ENCODE measurements around the gene E2F8.

DNA sequence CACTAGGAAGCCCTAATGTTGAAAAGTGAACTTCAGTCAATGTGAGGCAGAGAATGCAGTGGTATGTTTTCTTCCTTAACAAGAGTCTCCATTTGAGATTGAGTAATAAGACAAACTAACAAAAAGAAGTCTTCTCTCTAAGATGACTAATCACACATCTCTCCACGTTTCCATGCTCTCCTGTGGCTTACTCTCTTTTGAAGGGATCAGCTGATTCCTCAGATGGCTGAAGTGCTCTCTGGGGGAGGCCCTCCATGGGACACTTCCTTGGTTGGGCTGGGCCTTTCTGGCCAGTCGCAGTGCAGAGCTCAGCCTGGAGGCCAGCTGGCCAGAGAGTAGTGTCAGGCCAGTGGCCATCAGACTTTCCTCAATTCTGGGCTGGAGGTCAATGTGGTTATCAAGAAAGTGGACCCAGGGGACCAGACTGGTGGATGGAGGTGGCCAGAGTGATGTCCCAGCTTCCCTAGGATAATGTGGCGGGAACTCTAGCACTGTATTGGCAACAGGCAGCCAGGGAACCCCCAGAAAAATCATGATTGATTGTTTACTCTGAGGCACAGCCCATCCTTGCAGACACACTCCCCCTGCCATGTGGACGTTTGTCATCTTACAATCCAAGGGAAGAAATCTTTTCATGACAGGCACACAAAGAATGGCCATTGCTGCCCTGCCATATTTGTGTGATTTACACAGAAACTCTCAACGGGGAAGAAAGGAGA, 53.5 kb downstream of the E2F8 start:
- no peak for TF ChIP-seq RAD21 (IDR thresholded peaks at IDR 0.05; ENCODE audit: low read depth)
- TF ChIP-seq EGR1 (IDR thresholded peaks at IDR 0.05): no peak
- TF ChIP-seq TAF1 (IDR thresholded peaks at IDR 0.05; ENCODE audit: low read depth): no peak
- TF ChIP-seq NFIC (IDR thresholded peaks at IDR 0.05): no peak
- TF ChIP-seq, protein P1, sequence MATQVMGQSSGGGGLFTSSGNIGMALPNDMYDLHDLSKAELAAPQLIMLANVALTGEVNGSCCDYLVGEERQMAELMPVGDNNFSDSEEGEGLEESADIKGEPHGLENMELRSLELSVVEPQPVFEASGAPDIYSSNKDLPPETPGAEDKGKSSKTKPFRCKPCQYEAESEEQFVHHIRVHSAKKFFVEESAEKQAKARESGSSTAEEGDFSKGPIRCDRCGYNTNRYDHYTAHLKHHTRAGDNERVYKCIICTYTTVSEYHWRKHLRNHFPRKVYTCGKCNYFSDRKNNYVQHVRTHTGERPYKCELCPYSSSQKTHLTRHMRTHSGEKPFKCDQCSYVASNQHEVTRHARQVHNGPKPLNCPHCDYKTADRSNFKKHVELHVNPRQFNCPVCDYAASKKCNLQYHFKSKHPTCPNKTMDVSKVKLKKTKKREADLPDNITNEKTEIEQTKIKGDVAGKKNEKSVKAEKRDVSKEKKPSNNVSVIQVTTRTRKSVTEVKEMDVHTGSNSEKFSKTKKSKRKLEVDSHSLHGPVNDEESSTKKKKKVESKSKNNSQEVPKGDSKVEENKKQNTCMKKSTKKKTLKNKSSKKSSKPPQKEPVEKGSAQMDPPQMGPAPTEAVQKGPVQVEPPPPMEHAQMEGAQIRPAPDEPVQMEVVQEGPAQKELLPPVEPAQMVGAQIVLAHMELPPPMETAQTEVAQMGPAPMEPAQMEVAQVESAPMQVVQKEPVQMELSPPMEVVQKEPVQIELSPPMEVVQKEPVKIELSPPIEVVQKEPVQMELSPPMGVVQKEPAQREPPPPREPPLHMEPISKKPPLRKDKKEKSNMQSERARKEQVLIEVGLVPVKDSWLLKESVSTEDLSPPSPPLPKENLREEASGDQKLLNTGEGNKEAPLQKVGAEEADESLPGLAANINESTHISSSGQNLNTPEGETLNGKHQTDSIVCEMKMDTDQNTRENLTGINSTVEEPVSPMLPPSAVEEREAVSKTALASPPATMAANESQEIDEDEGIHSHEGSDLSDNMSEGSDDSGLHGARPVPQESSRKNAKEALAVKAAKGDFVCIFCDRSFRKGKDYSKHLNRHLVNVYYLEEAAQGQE (IDR thresholded peaks at IDR 0.05; ENCODE audit: low read depth): no peak
- TF ChIP-seq, protein P2, sequence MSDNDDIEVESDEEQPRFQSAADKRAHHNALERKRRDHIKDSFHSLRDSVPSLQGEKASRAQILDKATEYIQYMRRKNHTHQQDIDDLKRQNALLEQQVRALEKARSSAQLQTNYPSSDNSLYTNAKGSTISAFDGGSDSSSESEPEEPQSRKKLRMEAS (IDR thresholded peaks at IDR 0.05): no peak
- TF ChIP-seq ZBTB7A (IDR thresholded peaks at IDR 0.05; ENCODE audit: low read depth): no peak
- TF ChIP-seq FOXM1 (IDR thresholded peaks at IDR 0.05; ENCODE audit: borderline replicate concordance, low read depth): no peak
- no peak for TF ChIP-seq CREB1 (IDR thresholded peaks at IDR 0.05; ENCODE audit: low read depth)

Data from Ishikawa (cell line).